Uterus (tissue), 4 donors: Measurements from ENCODE around the gene CHMP2B. TPM values are rescaled to one million over a fixed set of nuclear protein-coding genes. Genes with fewer than 3 reads are reported as not detected.

Experiments used
- DNase-seq, 2 donors: peaks; one replicate each; pipeline ENCODE4 v3.0.0-alpha.2; 2019 to 2020
- H3K27ac ChIP-seq, 2 donors: fragments of 200-600 bp; sonication (generic); 1 replicate in 1 of 2; 2 replicates in 1 of 2; pipeline ENCODE4 v1.5.1; 2016 to 2018
- H3K27me3 ChIP-seq, 2 donors: fragments of 200-600 bp; sonication (generic); one replicate each; pipeline ENCODE4 v1.5.1; 2018 to 2019; ENCODE audit warnings: control low read depth in 1 of 2
- H3K36me3 ChIP-seq, 2 donors: fragments of 200-600 bp; sonication (generic); one replicate each; pipeline ENCODE4 v1.5.1; 2019; ENCODE audit warnings: control low read depth in 1 of 2
- H3K4me1 ChIP-seq, 2 donors: fragments of 200-600 bp; sonication (generic); one replicate each; pipeline ENCODE4 v1.5.1; 2018 to 2019; ENCODE audit warnings: control low read depth in 1 of 2
- H3K4me3 ChIP-seq, 2 donors: fragments of 200-600 bp; sonication (generic); 1 replicate in 1 of 2; 2 replicates in 1 of 2; pipeline ENCODE4 v1.5.1; 2018 to 2019; ENCODE audit warnings: mild to moderate bottlenecking in 1 of 2
- H3K9me3 ChIP-seq, 2 donors: fragments of 200-600 bp; sonication (generic); one replicate each; pipeline ENCODE4 v1.5.1; 2019; ENCODE audit warnings: control low read depth in 1 of 2
- POLR2A ChIP-seq, 2 donors: fragments of 450-650 bp; IDR thresholded peaks; one replicate each; pipeline ENCODE4 v1.6.1; 2016; ENCODE audit warnings: antibody characterized with exemption in 2 of 2, mild to moderate bottlenecking in 1 of 2, moderate library complexity in 1 of 2
- intact Hi-C: fragments of 100-400 bp; cut with DNase I; formaldehyde crosslinking; loops from one replicate; pipeline ENCODE4 v1.15.1; 2023; ENCODE audit warnings: low total_unique reads
- total RNA-seq, 4 donors: library from RNA; depleted of rRNA in 3 of 4; stranded (reverse); fragments of >200 nt in 3 of 4; gene quantifications; one replicate each; pipeline versions ENCODE4 v1.1.0 to v1.2.4, GENCODE V29; 2014 to 2023
- TF ChIP-seq, protein P1 (sequence below), 4 experiments: fragments of 200-600 bp in 2 of 4; fragments of 450-650 bp in 2 of 4; sonication (generic) in 2 of 4; IDR thresholded peaks; one replicate each; pipeline ENCODE4 v1.5.1; 2016 to 2019; ENCODE audit warnings: antibody characterized with exemption in 4 of 4, mild to moderate bottlenecking in 2 of 4, moderate library complexity in 1 of 4
- donor health status: DM: yes; HTN: yes; CAD: no.

The CHMP2B gene
- total RNA-seq, 4 donors from 2014 or later = 12.6 to 59.4 (median 41.6) TPM

DNA sequence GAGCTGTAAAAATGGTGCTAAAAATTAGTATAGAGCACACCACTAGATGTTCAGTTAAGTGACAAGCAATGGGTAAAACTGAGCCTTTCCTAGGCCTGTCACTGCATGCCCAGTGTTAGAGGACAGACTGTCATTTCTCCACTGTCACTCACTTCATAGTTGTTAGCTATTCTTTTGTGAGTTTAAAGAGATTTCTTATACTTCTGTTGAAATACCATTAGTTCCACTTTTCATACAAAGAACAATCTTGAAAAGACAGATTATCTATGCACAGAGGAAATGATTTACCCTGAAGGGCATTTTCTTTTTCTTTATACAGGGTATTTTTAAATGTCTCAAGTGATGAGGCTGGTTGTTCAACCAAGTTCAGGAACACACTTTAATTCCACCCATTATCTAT is 28.3 kb upstream of the CHMP2B start:
- Histone ChIP-seq H3K4me1 (no peaks in the 10 kb centered on the region), H3K27ac (no peak overlapping the region), H3K36me3 (peaks cover 0 to 4% of the 10 kb centered on the region in 2 donors), H3K27me3 (no peaks in the 10 kb centered on the region), H3K4me3 (no peak overlapping the region), H3K9me3 (no peaks in the 10 kb centered on the region)
- no peak for TF ChIP-seq POLR2A (IDR thresholded peaks at IDR 0.05)
- TF ChIP-seq, protein P1, sequence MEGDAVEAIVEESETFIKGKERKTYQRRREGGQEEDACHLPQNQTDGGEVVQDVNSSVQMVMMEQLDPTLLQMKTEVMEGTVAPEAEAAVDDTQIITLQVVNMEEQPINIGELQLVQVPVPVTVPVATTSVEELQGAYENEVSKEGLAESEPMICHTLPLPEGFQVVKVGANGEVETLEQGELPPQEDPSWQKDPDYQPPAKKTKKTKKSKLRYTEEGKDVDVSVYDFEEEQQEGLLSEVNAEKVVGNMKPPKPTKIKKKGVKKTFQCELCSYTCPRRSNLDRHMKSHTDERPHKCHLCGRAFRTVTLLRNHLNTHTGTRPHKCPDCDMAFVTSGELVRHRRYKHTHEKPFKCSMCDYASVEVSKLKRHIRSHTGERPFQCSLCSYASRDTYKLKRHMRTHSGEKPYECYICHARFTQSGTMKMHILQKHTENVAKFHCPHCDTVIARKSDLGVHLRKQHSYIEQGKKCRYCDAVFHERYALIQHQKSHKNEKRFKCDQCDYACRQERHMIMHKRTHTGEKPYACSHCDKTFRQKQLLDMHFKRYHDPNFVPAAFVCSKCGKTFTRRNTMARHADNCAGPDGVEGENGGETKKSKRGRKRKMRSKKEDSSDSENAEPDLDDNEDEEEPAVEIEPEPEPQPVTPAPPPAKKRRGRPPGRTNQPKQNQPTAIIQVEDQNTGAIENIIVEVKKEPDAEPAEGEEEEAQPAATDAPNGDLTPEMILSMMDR (IDR thresholded peaks at IDR 0.05) = no peak
- DNase-seq = no peak
- intact Hi-C loops = no loop called here

DNA sequence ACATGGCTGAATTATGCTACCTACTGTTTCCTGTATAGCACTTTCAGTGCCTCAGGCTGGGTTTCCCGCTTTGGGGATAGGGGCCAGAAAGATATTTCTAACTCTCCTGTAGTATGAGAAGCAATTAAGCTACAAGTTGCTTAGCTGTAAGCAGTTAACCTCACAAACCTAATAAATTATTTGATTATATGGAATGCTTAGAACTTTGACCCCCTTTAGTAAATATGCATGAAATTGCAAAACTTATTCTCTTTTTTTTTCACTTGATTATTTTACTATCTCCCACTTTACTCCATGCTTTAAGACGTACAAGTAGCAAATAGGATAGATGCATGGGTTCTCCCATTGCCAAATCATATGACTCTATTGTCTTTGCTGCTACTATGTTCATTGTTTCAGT is 27.5 kb upstream of the CHMP2B start:
- Histone ChIP-seq H3K4me1 (no peaks in the 10 kb centered on the region), H3K9me3 (no peaks in the 10 kb centered on the region), H3K27me3 (no peaks in the 10 kb centered on the region), H3K27ac (no peak overlapping the region), H3K4me3 (no peak overlapping the region), H3K36me3 (peaks cover 0 to 4% of the 10 kb centered on the region in 2 donors)
- intact Hi-C loops = no loop called here
- no peak for TF ChIP-seq POLR2A (IDR thresholded peaks at IDR 0.05)
- TF ChIP-seq, protein P1 (IDR thresholded peaks at IDR 0.05) = no peak
- DNase-seq = no peak

GRCh38 chr3:87200060-87200647 is 27.0 kb upstream of the CHMP2B start:
- Histone ChIP-seq H3K9me3 (no peaks in the 10 kb centered on the region), H3K36me3 (peaks cover 0 to 4% of the 10 kb centered on the region in 2 donors), H3K4me3 (no peak overlapping the region), H3K27me3 (no peaks in the 10 kb centered on the region), H3K4me1 (no peaks in the 10 kb centered on the region), H3K27ac (no peak overlapping the region)
- DNase-seq = no peak
- TF ChIP-seq POLR2A (IDR thresholded peaks at IDR 0.05) = no peak
- TF ChIP-seq, protein P1 (IDR thresholded peaks at IDR 0.05) = no peak
- intact Hi-C loops = no loop called here

- TF ChIP-seq, protein P1 (IDR thresholded peaks at IDR 0.05) = no peak
- no peak for TF ChIP-seq POLR2A (IDR thresholded peaks at IDR 0.05)
- H3K4me3 ChIP-seq = no peak overlapping the region
- H3K27me3 ChIP-seq = no peaks in the 10 kb centered on the region
- DNase-seq = no peak
- no peak overlapping the region for H3K27ac ChIP-seq
- H3K9me3 ChIP-seq = no peaks in the 10 kb centered on the region
- intact Hi-C loops = no loop called here
- H3K36me3 ChIP-seq = peaks cover 0 to 4% of the 10 kb centered on the region in 2 donors
- H3K4me1 ChIP-seq = no peaks in the 10 kb centered on the region
Measured at GRCh38 chr3:87201727-87202126, 25.4 kb upstream of the CHMP2B start.

GRCh38 chr3:87203809-87204208 is 23.3 kb upstream of the CHMP2B start:
- no peak overlapping the region for H3K27ac ChIP-seq
- H3K4me3 ChIP-seq = no peak overlapping the region
- H3K36me3 ChIP-seq = peaks cover 0 to 4% of the 10 kb centered on the region in 2 donors
- intact Hi-C loops = no loop called here
- TF ChIP-seq, protein P1 (IDR thresholded peaks at IDR 0.05) = no peak
- no peak for TF ChIP-seq POLR2A (IDR thresholded peaks at IDR 0.05)
- H3K9me3 ChIP-seq = no peaks in the 10 kb centered on the region
- no peaks in the 10 kb centered on the region for H3K4me1 ChIP-seq
- H3K27me3 ChIP-seq = no peaks in the 10 kb centered on the region
- DNase-seq = no peak
